ENCODE results near the gene MUL1.

DNA sequence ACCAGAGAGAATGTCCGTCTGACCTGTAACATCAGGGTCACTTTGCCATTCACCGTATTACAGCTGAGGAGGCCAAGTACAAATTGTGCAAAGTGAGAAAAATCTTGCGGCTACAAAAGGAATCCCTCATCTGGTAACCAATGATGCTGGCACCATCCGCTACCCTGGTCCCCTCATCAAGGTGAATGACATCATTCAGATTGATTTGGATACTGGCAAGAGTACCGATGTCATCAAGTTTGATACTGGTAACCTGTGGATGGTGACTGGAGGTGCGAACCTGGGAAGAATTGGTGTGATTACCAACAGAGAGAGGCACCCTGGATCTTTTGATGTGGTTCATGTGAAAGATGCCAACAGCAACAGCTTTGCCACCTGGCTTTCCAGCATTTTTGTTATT lies 18.3 kb upstream of the MUL1 start:
- TF ChIP-seq, protein P1, sequence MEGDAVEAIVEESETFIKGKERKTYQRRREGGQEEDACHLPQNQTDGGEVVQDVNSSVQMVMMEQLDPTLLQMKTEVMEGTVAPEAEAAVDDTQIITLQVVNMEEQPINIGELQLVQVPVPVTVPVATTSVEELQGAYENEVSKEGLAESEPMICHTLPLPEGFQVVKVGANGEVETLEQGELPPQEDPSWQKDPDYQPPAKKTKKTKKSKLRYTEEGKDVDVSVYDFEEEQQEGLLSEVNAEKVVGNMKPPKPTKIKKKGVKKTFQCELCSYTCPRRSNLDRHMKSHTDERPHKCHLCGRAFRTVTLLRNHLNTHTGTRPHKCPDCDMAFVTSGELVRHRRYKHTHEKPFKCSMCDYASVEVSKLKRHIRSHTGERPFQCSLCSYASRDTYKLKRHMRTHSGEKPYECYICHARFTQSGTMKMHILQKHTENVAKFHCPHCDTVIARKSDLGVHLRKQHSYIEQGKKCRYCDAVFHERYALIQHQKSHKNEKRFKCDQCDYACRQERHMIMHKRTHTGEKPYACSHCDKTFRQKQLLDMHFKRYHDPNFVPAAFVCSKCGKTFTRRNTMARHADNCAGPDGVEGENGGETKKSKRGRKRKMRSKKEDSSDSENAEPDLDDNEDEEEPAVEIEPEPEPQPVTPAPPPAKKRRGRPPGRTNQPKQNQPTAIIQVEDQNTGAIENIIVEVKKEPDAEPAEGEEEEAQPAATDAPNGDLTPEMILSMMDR (IDR thresholded peaks at IDR 0.05 in 8 of 11, conservative IDR thresholded peaks at IDR 0.05 in 3 of 11) = no peak
- TF ChIP-seq POLR2A (IDR thresholded peaks at IDR 0.05) = no peak
